Measurements from ENCODE around the gene HNF4A. TPM values are rescaled to one million over a fixed set of nuclear protein-coding genes. Genes with fewer than 3 reads are reported as not detected.

The HNF4A gene
- polyA plus RNA-seq, 1 donor from 2014 or later = not detected

DNA sequence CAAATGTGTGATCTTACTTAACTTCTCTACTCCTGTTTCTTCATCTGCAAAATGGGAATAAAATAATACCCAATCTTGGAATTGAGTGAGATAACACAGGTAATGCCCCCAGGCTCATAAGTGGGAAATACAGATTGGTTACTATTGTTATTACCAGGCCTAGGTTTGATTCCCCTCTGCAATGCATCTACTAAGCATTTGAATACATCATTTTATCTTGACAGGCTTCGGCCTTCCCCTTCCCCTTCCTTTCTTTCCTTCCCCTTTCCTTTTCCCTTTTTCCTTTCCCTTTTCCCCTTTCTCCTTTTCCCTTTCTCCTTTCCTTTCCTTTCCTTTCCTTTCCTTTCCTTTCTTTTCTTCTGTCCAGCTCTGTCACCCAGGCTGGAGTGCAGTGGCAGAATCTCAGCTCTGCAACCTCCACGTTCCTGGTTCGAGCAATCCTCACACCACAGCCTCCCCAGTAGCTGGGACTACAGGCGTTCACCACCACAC, 7.3 kb upstream of the HNF4A start:
- H4K20me1 ChIP-seq (ENCODE audit: insufficient read depth) = no peaks in the 10 kb centered on the region
- no peak overlapping the region for H3K9ac ChIP-seq (ENCODE audit: low read length)
- H2AFZ ChIP-seq (ENCODE audit: low read depth, low read length) = no peak overlapping the region
- H3K27ac ChIP-seq (ENCODE audit: low read length) = no peak overlapping the region
- H3K9me3 ChIP-seq (ENCODE audit: low read length) = no peaks in the 10 kb centered on the region
- H3K9me2 ChIP-seq (ENCODE audit: insufficient read depth, low read length) = no peaks in the 10 kb centered on the region
- no peak for TF ChIP-seq EP300 (conservative IDR thresholded peaks at IDR 0.05; ENCODE audit: poor library complexity, severe bottlenecking)
- TF ChIP-seq REST (IDR thresholded peaks at IDR 0.05; ENCODE audit: borderline replicate concordance) = no peak
- TF ChIP-seq MXI1 (conservative IDR thresholded peaks at IDR 0.05; ENCODE audit: poor library complexity, severe bottlenecking) = no peak
- TF ChIP-seq POLR2AphosphoS5 (IDR thresholded peaks at IDR 0.05) = no peak
- TF ChIP-seq TAF1 (IDR thresholded peaks at IDR 0.05; ENCODE audit: low read depth) = no peak
- TF ChIP-seq, protein P1, sequence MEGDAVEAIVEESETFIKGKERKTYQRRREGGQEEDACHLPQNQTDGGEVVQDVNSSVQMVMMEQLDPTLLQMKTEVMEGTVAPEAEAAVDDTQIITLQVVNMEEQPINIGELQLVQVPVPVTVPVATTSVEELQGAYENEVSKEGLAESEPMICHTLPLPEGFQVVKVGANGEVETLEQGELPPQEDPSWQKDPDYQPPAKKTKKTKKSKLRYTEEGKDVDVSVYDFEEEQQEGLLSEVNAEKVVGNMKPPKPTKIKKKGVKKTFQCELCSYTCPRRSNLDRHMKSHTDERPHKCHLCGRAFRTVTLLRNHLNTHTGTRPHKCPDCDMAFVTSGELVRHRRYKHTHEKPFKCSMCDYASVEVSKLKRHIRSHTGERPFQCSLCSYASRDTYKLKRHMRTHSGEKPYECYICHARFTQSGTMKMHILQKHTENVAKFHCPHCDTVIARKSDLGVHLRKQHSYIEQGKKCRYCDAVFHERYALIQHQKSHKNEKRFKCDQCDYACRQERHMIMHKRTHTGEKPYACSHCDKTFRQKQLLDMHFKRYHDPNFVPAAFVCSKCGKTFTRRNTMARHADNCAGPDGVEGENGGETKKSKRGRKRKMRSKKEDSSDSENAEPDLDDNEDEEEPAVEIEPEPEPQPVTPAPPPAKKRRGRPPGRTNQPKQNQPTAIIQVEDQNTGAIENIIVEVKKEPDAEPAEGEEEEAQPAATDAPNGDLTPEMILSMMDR (IDR thresholded peaks at IDR 0.05; ENCODE audit: poor library complexity, severe bottlenecking) = no peak
- TF ChIP-seq EZH2 (IDR thresholded peaks at IDR 0.05; ENCODE audit: borderline replicate concordance, insufficient read depth, low read length, poor library complexity, severe bottlenecking) = no peak
- TF ChIP-seq SMC3 (conservative IDR thresholded peaks at IDR 0.05; ENCODE audit: poor library complexity) = no peak
- no peaks in the 10 kb centered on the region for H3K36me3 ChIP-seq (ENCODE audit: insufficient read depth, low read length)
- no peaks in the 10 kb centered on the region for H3K79me2 ChIP-seq (replicated peaks; ENCODE audit: insufficient read depth, low read length)
- H3K4me3 ChIP-seq (ENCODE audit: low read length) = no peak overlapping the region
- no peaks in the 10 kb centered on the region for H3K27me3 ChIP-seq (ENCODE audit: insufficient read depth, low read depth, low read length)
- H3F3A ChIP-seq (ENCODE audit: insufficient read depth, low read length, poor library complexity, severe bottlenecking) = no peaks in the 10 kb centered on the region
- no peak overlapping the region for H3K4me2 ChIP-seq (ENCODE audit: low read length)

DNA sequence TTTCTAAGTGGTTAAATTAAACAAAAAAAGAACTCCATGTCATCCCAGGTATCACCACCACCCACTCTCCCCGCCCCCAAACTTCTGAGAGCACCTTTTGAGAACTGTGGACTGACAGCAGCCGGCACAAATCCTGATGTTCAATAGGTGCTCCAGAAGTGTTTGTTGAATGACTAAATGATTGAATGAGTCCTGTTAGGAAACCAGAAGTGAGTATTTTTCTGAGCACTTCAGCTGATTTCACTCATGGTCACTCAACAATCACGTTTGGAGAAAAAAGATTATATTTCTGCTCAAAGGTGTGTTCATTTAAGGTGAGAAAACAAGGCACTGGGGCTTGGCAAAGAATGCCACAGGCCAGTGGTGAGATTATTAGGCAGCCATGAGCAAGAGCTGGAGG, 6.2 kb upstream of the HNF4A start:
- H3K9me3 ChIP-seq (ENCODE audit: low read length) = no peaks in the 10 kb centered on the region
- H3F3A ChIP-seq (ENCODE audit: insufficient read depth, low read length, poor library complexity, severe bottlenecking) = no peaks in the 10 kb centered on the region
- H3K4me3 ChIP-seq (ENCODE audit: low read length) = no peak overlapping the region
- TF ChIP-seq, protein P1 (IDR thresholded peaks at IDR 0.05; ENCODE audit: poor library complexity, severe bottlenecking) = no peak
- no peak for TF ChIP-seq POLR2AphosphoS5 (IDR thresholded peaks at IDR 0.05)
- TF ChIP-seq SMC3 (conservative IDR thresholded peaks at IDR 0.05; ENCODE audit: poor library complexity) = no peak
- no peak for TF ChIP-seq EZH2 (IDR thresholded peaks at IDR 0.05; ENCODE audit: borderline replicate concordance, insufficient read depth, low read length, poor library complexity, severe bottlenecking)
- no peak for TF ChIP-seq TAF1 (IDR thresholded peaks at IDR 0.05; ENCODE audit: low read depth)
- no peak for TF ChIP-seq MXI1 (conservative IDR thresholded peaks at IDR 0.05; ENCODE audit: poor library complexity, severe bottlenecking)
- TF ChIP-seq RAD21 (conservative IDR thresholded peaks at IDR 0.05) = no peak
- no peak for TF ChIP-seq REST (IDR thresholded peaks at IDR 0.05; ENCODE audit: borderline replicate concordance)
- no peak for TF ChIP-seq EP300 (conservative IDR thresholded peaks at IDR 0.05; ENCODE audit: poor library complexity, severe bottlenecking)
- no peak overlapping the region for H3K9ac ChIP-seq (ENCODE audit: low read length)
- H2AFZ ChIP-seq (ENCODE audit: low read depth, low read length) = no peak overlapping the region
- no peaks in the 10 kb centered on the region for H3K27me3 ChIP-seq (ENCODE audit: insufficient read depth, low read depth, low read length)
- no peaks in the 10 kb centered on the region for H3K36me3 ChIP-seq (ENCODE audit: insufficient read depth, low read length)
- H3K27ac ChIP-seq (ENCODE audit: low read length) = no peak overlapping the region
- H3K79me2 ChIP-seq (replicated peaks; ENCODE audit: insufficient read depth, low read length) = no peaks in the 10 kb centered on the region
- H4K20me1 ChIP-seq (ENCODE audit: insufficient read depth) = no peaks in the 10 kb centered on the region
- H3K9me2 ChIP-seq (ENCODE audit: insufficient read depth, low read length) = no peaks in the 10 kb centered on the region
- no peak overlapping the region for H3K4me2 ChIP-seq (ENCODE audit: low read length)
